Measurements from ENCODE around the gene FGF9.

FGF9 gene

GRCh38 chr13:21685485-21686064, 14.7 kb downstream of the FGF9 start:
- H3K4me1 ChIP-seq (ENCODE audit: insufficient read depth, low read length), result no peaks in the 10 kb centered on the region
- no peak overlapping the region for H3K9ac ChIP-seq (ENCODE audit: low read depth, low read length)
- H3K36me3 ChIP-seq (ENCODE audit: insufficient read depth, low read length), result no peaks in the 10 kb centered on the region
- H3K9me3 ChIP-seq (ENCODE audit: control insufficient read depth, insufficient read depth, low read length), result no peaks in the 10 kb centered on the region

GRCh38 chr13:21686751-21687391, 16.0 kb downstream of the FGF9 start:
- Histone ChIP-seq H3K4me1 (ENCODE audit: insufficient read depth, low read length) (no peaks in the 10 kb centered on the region), H3K9ac (ENCODE audit: low read depth, low read length) (no peak overlapping the region), H3K36me3 (ENCODE audit: insufficient read depth, low read length) (no peaks in the 10 kb centered on the region), H3K9me3 (ENCODE audit: control insufficient read depth, insufficient read depth, low read length) (no peaks in the 10 kb centered on the region)

GRCh38 chr13:21688056-21688455, 17.2 kb downstream of the FGF9 start:
- Histone ChIP-seq H3K36me3 (ENCODE audit: insufficient read depth, low read length) (no peaks in the 10 kb centered on the region), H3K4me1 (ENCODE audit: insufficient read depth, low read length) (no peaks in the 10 kb centered on the region), H3K9me3 (ENCODE audit: control insufficient read depth, insufficient read depth, low read length) (no peaks in the 10 kb centered on the region)

DNA sequence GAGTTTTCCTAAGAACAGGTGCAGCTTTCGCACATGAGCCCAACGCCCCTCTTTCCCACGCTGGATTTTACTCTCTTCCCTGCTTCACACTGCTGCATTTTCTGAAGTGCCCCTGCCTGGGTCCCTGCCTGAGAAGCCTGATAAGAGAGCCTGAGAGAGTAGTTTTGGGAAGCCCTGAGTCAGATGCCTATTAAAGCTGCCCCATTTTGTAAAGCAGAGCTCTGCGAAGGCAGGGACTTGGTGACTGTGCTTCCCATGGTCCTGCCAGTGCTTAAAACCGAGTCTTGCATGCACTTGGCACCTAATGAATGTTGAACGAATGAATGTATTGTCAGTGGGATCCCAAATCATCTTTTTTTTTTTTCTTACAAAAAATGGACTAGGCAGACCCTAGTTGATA, 18.2 kb downstream of the FGF9 start:
- H3K9me3 ChIP-seq (ENCODE audit: control insufficient read depth, insufficient read depth, low read length), result no peaks in the 10 kb centered on the region
- H3K9ac ChIP-seq (ENCODE audit: low read depth, low read length), result no peak overlapping the region
- no peaks in the 10 kb centered on the region for H3K36me3 ChIP-seq (ENCODE audit: insufficient read depth, low read length)
- no peaks in the 10 kb centered on the region for H3K4me1 ChIP-seq (ENCODE audit: insufficient read depth, low read length)

More at GRCh38 chr13:21688056-21688455, 17.2 kb downstream of the FGF9 start:
- no peak overlapping the region for H3K9ac ChIP-seq (ENCODE audit: low read depth, low read length)

DNA sequence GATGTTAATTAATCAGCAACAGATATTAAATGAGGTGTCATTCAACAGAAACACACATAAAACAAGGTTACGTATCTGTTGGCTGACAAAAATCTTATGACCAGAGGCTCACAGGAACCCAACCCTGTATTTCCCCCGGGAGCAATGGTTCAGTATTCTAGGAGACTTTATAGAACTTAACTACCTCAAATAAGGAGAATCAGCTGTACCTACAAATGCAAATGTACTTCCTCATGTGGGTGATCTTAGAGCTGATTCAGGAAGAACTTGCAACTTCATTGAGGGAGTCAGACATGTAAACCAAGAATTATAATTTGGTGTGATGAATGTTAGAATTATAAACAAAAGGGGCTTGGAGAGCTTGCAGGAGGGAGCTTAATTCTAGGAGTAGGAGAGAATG, 20.1 kb downstream of the FGF9 start:
- H3K9me3 ChIP-seq (ENCODE audit: control insufficient read depth, insufficient read depth, low read length), result no peaks in the 10 kb centered on the region
- H3K4me1 ChIP-seq (ENCODE audit: insufficient read depth, low read length), result no peaks in the 10 kb centered on the region
- H3K9ac ChIP-seq (ENCODE audit: low read depth, low read length), result no peak overlapping the region
- H3K36me3 ChIP-seq (ENCODE audit: insufficient read depth, low read length), result no peaks in the 10 kb centered on the region

DNA sequence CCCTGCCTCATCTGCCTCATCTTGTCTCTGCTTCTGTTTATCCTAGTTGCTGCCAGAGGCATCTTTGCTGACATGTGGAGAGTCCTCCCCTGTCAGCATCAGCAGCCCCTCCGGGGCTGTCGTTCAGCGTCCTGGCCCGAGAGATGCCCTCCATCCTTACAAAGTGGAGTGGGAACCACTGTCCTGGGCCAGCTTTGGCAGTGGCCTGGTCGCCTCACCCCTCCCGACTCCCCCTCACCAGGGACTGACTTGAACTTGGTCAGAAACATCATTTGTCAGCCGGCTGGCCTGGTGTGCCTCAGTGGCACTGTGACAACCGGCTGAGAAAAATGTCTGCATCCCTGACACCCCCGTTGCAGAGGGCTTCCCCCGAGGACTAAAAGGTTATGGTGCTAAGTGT, 20.6 kb downstream of the FGF9 start:
- Histone ChIP-seq H3K9ac (ENCODE audit: low read depth, low read length) (no peak overlapping the region), H3K4me1 (ENCODE audit: insufficient read depth, low read length) (no peaks in the 10 kb centered on the region), H3K36me3 (ENCODE audit: insufficient read depth, low read length) (no peaks in the 10 kb centered on the region), H3K9me3 (ENCODE audit: control insufficient read depth, insufficient read depth, low read length) (no peaks in the 10 kb centered on the region)

- Histone ChIP-seq H3K9ac (ENCODE audit: low read depth, low read length) (no peak overlapping the region), H3K4me1 (ENCODE audit: insufficient read depth, low read length) (no peaks in the 10 kb centered on the region), H3K36me3 (ENCODE audit: insufficient read depth, low read length) (no peaks in the 10 kb centered on the region), H3K9me3 (ENCODE audit: control insufficient read depth, insufficient read depth, low read length) (no peaks in the 10 kb centered on the region)
Observed at GRCh38 chr13:21691928-21692327, 21.1 kb downstream of the FGF9 start.

- Histone ChIP-seq H3K36me3 (ENCODE audit: insufficient read depth, low read length) (no peaks in the 10 kb centered on the region), H3K9ac (ENCODE audit: low read depth, low read length) (no peak overlapping the region), H3K9me3 (ENCODE audit: control insufficient read depth, insufficient read depth, low read length) (no peaks in the 10 kb centered on the region), H3K4me1 (ENCODE audit: insufficient read depth, low read length) (peaks cover 8% of the 10 kb centered on the region; the same call in 1 of the 2 replicates)
Observed at GRCh38 chr13:21694831-21695230, 24.0 kb downstream of the FGF9 start.

- Histone ChIP-seq H3K9me3 (ENCODE audit: control insufficient read depth, insufficient read depth, low read length) (no peaks in the 10 kb centered on the region), H3K36me3 (ENCODE audit: insufficient read depth, low read length) (no peaks in the 10 kb centered on the region), H3K4me1 (ENCODE audit: insufficient read depth, low read length) (peaks cover 14% of the 10 kb centered on the region), H3K9ac (ENCODE audit: low read depth, low read length) (no peak overlapping the region)
Observed at GRCh38 chr13:21695546-21695945, 24.7 kb downstream of the FGF9 start.

- Histone ChIP-seq H3K4me1 (ENCODE audit: insufficient read depth, low read length) (peaks cover 25% of the 10 kb centered on the region), H3K9ac (ENCODE audit: low read depth, low read length) (no peak overlapping the region), H3K9me3 (ENCODE audit: control insufficient read depth, insufficient read depth, low read length) (no peaks in the 10 kb centered on the region)
Observed at GRCh38 chr13:21696865-21697448, 26.1 kb downstream of the FGF9 start.

GRCh38 chr13:21698817-21699679, 28.2 kb downstream of the FGF9 start:
- Histone ChIP-seq H3K9ac (ENCODE audit: low read depth, low read length) (no peak overlapping the region), H3K9me3 (ENCODE audit: control insufficient read depth, insufficient read depth, low read length) (no peaks in the 10 kb centered on the region), H3K4me1 (ENCODE audit: insufficient read depth, low read length) (peaks cover 25% of the 10 kb centered on the region), H3K36me3 (ENCODE audit: insufficient read depth, low read length) (no peaks in the 10 kb centered on the region)

More at GRCh38 chr13:21696865-21697448, 26.1 kb downstream of the FGF9 start:
- H3K36me3 ChIP-seq (ENCODE audit: insufficient read depth, low read length), result no peaks in the 10 kb centered on the region

GRCh38 chr13:21701460-21701859, 30.6 kb downstream of the FGF9 start:
- no peaks in the 10 kb centered on the region for H3K36me3 ChIP-seq (ENCODE audit: insufficient read depth, low read length)
- peaks cover 25% of the 10 kb centered on the region for H3K4me1 ChIP-seq (ENCODE audit: insufficient read depth, low read length)
- H3K9ac ChIP-seq (ENCODE audit: low read depth, low read length), result no peak overlapping the region
- H3K9me3 ChIP-seq (ENCODE audit: control insufficient read depth, insufficient read depth, low read length), result no peaks in the 10 kb centered on the region

- H3K4me1 ChIP-seq (ENCODE audit: insufficient read depth, low read length), result peaks cover 25% of the 10 kb centered on the region
- no peak overlapping the region for H3K9ac ChIP-seq (ENCODE audit: low read depth, low read length)
- no peaks in the 10 kb centered on the region for H3K36me3 ChIP-seq (ENCODE audit: insufficient read depth, low read length)
- no peaks in the 10 kb centered on the region for H3K9me3 ChIP-seq (ENCODE audit: control insufficient read depth, insufficient read depth, low read length)
Observed at GRCh38 chr13:21703846-21704245, 33.0 kb downstream of the FGF9 start.

DNA sequence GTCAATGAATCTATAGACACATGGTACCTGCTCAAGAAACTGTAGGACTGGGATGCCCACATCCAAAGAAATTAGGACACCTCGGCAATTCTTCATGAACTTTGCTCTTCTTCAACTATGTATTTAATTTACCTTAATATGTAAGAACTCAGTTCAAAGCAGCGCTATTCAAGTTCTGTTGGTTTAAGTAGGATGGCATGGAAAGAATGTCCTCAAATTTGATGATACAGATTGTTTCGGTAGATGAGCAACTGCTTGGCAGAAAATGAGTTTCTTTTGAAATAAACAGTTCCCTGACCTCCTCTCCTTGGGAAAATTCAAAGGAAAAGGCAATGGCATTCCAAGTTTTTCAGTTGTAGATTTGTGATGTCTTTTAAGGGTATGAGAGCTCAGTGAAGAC, 36.7 kb downstream of the FGF9 start:
- H3K4me1 ChIP-seq (ENCODE audit: insufficient read depth, low read length), result no peaks in the 10 kb centered on the region
- no peak overlapping the region for H3K9ac ChIP-seq (ENCODE audit: low read depth, low read length)
- H3K9me3 ChIP-seq (ENCODE audit: control insufficient read depth, insufficient read depth, low read length), result no peaks in the 10 kb centered on the region
- no peaks in the 10 kb centered on the region for H3K36me3 ChIP-seq (ENCODE audit: insufficient read depth, low read length)

All from ES-I3 (cell line).